HG02885 (cell line): ENCODE measurements around the gene HDAC9.

Experiments
- ATAC-seq: cut with Tn5 transposase; IDR thresholded peaks from one replicate; pipeline ENCODE4 v1.9.1; 2021; ENCODE audit warnings: mild to moderate bottlenecking; ENCODE audit not compliant: unreplicated experiment, poor library complexity

HDAC9 gene

GRCh38 chr7:18575622-18576572 lies 80.3 kb downstream of the HDAC9 start:
- ATAC-seq, result peak; percentile 40

GRCh38 chr7:18577096-18577771 lies 81.7 kb downstream of the HDAC9 start:
- peak; percentile 50 for ATAC-seq

- no peak for ATAC-seq
These were observed 84.1 kb downstream of the HDAC9 start for GRCh38 chr7:18579698-18580097.

DNA sequence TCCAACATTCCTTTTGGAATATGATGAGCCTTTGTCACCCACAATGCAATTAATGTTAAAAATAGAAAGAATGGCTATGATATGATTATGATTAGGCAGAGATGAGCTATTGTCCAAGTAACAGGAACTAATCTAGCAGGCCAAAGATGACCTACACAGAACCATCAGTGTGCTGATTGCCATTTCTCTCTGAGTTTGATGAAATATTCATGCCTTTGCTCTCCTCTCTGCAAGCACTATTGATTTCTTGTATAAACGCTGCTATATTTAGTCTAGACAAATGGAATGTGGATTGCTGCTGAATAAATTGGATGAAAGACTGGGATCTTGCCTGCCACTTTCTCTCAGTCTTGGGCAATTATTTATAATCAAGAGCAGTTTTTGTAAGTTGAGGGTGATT lies 85.4 kb downstream of the HDAC9 start:
- no peak for ATAC-seq

GRCh38 chr7:18583305-18583704 lies 87.8 kb downstream of the HDAC9 start:
- ATAC-seq, result no peak

DNA sequence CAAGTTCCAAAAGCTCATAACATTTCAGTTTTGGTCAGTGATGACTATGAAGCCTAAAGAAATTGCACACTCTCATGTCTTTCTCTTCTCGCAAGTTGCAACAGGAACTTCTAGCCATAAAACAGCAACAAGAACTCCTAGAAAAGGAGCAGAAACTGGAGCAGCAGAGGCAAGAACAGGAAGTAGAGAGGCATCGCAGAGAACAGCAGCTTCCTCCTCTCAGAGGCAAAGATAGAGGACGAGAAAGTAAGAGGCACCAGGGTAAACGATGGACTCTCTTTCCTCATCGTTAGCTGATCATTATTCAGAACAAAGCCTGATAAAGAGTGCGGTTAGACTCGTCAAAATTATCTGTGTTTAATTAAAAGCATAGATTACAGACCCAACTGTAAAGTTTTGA lies 94.7 kb downstream of the HDAC9 start:
- no peak for ATAC-seq

GRCh38 chr7:18590744-18591340 lies 95.3 kb downstream of the HDAC9 start:
- ATAC-seq, result no peak

- ATAC-seq, result no peak
These were observed 98.2 kb downstream of the HDAC9 start for GRCh38 chr7:18593602-18594279.

GRCh38 chr7:18597754-18598153 lies 102.2 kb downstream of the HDAC9 start:
- no peak for ATAC-seq

DNA sequence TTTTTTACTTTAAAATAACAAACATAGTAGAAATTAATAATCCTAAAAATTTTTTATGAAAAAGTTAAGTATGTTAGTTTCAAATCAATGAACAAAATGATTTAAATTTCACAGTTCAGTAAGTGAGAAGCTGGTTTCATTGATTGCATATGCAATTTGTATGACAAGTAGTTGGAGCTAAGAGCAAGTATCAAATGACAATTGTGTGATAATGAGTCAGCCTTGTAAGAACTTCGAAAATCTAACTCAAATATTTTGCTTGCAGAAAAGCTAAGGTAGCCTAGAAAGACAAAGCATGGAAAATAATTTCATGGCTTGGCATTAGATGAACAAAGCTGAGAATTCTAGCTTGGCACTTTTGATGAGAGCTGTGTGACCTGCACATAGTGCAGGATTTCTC lies 111.5 kb downstream of the HDAC9 start:
- ATAC-seq, result no peak

DNA sequence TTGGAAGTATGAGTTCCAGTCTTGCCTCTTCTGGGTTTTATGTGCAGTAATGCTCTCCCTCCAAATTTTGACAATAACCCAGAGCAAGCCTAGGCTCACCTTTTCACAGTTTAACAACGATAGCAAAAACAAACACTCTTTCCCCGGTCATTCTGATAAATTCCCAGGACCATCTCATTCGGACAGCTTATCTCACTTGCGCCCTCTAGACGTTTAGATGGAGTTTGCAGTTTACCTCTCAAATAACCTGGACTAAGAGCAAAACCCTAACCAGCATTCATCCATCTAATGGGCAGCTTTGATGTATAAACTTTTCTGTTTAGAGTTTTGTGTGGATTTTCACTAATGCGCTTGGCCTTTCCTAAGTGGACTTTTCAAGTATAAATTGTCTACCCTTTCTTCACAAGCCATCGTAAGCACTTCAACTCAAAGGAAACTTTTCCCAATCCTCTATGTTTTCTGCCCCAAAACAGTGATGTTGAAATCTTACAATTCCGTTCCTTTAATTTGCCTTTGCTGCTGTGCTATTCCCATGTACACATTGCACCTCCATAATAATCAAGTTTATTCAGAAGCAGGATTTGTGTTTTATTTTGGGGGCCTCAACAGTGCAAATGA lies 114.9 kb downstream of the HDAC9 start:
- ATAC-seq, result peak; percentile 59

DNA sequence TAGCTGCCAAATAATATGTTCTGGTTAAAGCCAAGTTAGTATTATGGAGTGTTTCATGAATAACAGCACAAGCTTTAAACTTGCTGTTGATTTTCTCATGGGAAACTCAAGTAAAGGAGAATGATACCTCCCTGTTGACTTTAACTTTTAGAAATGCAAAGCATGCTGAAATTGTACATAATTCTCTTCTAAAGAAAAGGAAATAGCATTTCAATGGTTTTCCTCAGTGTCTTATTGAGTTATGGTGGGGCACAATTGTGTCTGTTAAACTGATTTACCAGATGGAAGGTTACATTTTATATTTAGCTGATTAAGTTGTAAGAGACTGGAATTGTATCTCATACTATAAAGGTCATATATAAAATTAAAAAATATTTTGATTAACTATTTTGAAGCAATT lies 119.3 kb downstream of the HDAC9 start:
- ATAC-seq, result no peak

- no peak for ATAC-seq
These were observed 123.8 kb downstream of the HDAC9 start for GRCh38 chr7:18619311-18619710.

- no peak for ATAC-seq
These were observed 127.8 kb downstream of the HDAC9 start for GRCh38 chr7:18623389-18623788.

GRCh38 chr7:18624459-18624858 lies 128.9 kb downstream of the HDAC9 start:
- no peak for ATAC-seq

- ATAC-seq, result no peak
These were observed 130.5 kb downstream of the HDAC9 start for GRCh38 chr7:18626086-18626485.

DNA sequence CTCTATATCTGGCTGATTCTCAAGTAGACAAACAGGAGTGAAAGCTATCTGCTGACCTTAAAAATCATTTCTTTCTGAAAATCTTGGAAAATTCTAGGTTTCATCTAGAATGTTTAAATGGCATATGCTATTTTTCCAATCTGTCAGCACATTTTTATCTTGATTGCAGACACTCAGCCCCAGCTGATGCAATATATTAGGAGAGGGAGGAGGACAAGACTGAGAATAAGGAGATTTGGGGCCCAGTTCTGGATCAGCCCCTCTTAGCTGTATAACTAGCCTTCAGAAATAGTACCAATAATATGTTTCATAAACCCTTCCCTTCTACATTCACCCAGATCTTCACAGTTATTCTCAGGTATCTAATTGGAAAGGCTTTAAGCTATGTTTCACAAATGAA lies 131.2 kb downstream of the HDAC9 start:
- no peak for ATAC-seq

DNA sequence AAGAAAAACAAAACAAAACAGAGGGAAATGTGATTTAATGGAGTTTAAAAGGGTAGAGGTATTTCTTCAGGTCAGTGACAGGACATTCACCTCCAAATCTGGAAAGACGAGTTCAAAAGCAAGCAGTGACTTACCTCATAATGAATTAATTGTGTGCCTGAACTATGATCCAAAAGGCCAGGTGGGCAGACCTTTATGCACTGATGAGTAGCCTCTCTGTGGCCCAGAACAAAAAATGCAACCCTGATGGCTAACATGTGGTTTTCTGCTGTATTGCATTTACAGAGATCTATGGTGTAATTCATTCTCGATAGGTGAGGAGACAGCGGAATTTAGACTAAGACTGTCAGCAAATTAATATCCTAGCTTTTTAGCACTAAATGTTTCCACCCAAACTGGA lies 142.0 kb downstream of the HDAC9 start:
- ATAC-seq, result no peak

DNA sequence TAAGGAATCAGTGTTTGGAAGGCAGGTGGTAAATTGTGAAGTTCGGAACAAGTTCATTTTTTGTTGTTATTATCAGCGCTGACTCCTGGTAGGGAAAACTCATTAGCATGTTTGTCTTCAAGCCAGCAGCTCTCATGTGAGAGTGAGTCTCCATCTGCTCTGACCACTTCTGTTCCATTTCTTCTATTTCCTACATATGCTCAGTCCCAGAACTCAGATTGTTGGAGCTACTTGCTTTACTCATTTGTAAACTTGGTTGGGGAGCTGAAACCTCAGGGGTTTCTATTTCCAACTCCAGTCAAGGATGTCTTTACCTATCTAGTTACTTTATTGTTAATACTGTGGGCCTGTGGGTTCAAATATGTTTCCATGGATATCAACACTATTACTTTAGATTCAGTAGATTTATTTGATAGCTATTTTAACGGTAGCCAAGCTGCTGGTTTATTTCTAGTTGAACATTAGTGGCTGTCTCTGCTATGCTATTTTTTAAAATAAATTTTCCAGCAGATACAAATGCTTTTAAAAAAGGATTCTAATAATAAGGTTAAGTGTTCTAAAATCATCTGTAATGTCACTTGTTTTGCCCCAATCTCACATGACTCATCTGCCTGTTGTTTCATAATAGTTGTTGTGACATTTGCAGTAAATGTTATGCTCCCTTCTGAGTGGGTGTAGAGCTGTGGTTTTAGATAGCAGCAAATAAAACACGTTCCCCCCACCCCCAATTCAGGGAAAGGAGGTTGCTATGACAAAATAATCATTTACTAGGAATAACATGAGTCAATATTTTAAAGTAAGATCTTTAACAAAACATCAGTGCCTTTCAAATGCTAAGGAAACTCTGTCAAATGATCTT lies 143.3 kb downstream of the HDAC9 start:
- ATAC-seq, result no peak
